HepG2 (cell line): ENCODE measurements around the gene BCL2L13. TPM values are rescaled to one million over a fixed set of nuclear protein-coding genes. Genes with fewer than 3 reads are reported as not detected.
A peak's percentile ranks its signal among the peaks of the same experiment; 100 is the strongest.

Source experiments
- CREB1 ChIP-seq, 2 experiments: fragments of 450-650 bp in 1 of 2; IDR thresholded peaks; 2 replicates each; pipeline ENCODE4 v1.6.1; 2016 to 2017; ENCODE audit warnings: control low read depth in 1 of 2, mild to moderate bottlenecking in 1 of 2, missing compliant biosample characterization in 1 of 2, missing genetic modification characterization in 1 of 2
- FOXK2 ChIP-seq: fragments of 450-650 bp; IDR thresholded peaks from 2 replicates; pipeline ENCODE4 v1.6.1; 2016
- FOXM1 ChIP-seq: sonication (generic); formaldehyde crosslinking; IDR thresholded peaks from 2 replicates; pipeline ENCODE4 v1.5.0; 2020; ENCODE audit warnings: missing genetic modification reagents
- HNF4G ChIP-seq, 2 experiments: sonication (generic) in 1 of 2; formaldehyde crosslinking in 1 of 2; IDR thresholded peaks; 2 replicates each; pipeline versions ENCODE4 v1.4.0 to v1.6.1; 2011 to 2020; ENCODE audit warnings: borderline replicate concordance in 2 of 2, low read depth in 2 of 2, mild to moderate bottlenecking in 2 of 2, low read length in 1 of 2, missing genetic modification reagents in 1 of 2, moderate library complexity in 1 of 2
- KAT2B ChIP-seq: fragments of 150-350 bp; IDR thresholded peaks from 2 replicates; pipeline ENCODE4 v1.6.1; 2014; ENCODE audit warnings: low read depth, low read length, borderline replicate concordance
- LCORL ChIP-seq, 2 experiments: fragments of 450-650 bp in 1 of 2; sonication (generic) in 1 of 2; formaldehyde crosslinking in 1 of 2; IDR thresholded peaks; 2 replicates each; pipeline versions ENCODE4 v1.5.0 to v1.6.1; 2017 to 2020; ENCODE audit warnings: antibody characterized with exemption in 1 of 2, missing genetic modification reagents in 1 of 2
- MEF2D ChIP-seq: sonication (generic); formaldehyde crosslinking; IDR thresholded peaks from 2 replicates; pipeline ENCODE4 v1.5.1; 2020; ENCODE audit warnings: mild to moderate bottlenecking, missing genetic modification reagents
- NCOA1 ChIP-seq: sonication (generic); formaldehyde crosslinking; IDR thresholded peaks from 2 replicates; pipeline ENCODE4 v1.9.0; 2021; ENCODE audit warnings: missing genetic modification reagents
- NFE2L2 ChIP-seq: fragments of 150-350 bp; IDR thresholded peaks from 2 replicates; pipeline ENCODE4 v1.6.1; 2014; ENCODE audit warnings: low read length
- RBFOX2 ChIP-seq: fragments of 200-400 bp; formaldehyde crosslinking; IDR thresholded peaks from 2 replicates; pipeline ENCODE4 v1.6.1; 2017; ENCODE audit warnings: low read depth, mild to moderate bottlenecking, low read length
- RXRB ChIP-seq: IDR thresholded peaks from 2 replicates; pipeline ENCODE4 v1.6.1; 2016; ENCODE audit warnings: borderline replicate concordance, missing genetic modification reagents, missing compliant biosample characterization
- SIN3A ChIP-seq: IDR thresholded peaks from 2 replicates; pipeline ENCODE4 v1.6.1; 2011; ENCODE audit warnings: low read depth, mild to moderate bottlenecking, control low read depth, low read length, borderline replicate concordance
- SSRP1 ChIP-seq: IDR thresholded peaks from 2 replicates; pipeline ENCODE4 v1.6.1; 2016; ENCODE audit warnings: control low read depth
- TFE3 ChIP-seq: IDR thresholded peaks from 2 replicates; pipeline ENCODE4 v1.6.1; 2016
- TRAFD1 ChIP-seq: sonication (generic); formaldehyde crosslinking; IDR thresholded peaks from 2 replicates; pipeline ENCODE4 v1.5.1; 2020; ENCODE audit warnings: missing genetic modification reagents, mild to moderate bottlenecking, borderline replicate concordance
- ZBTB20 ChIP-seq: sonication (generic); formaldehyde crosslinking; IDR thresholded peaks from 2 replicates; pipeline ENCODE4 v1.8.1; 2023; ENCODE audit warnings: missing genetic modification reagents, low read depth, mild to moderate bottlenecking, borderline replicate concordance
- ZBTB49 ChIP-seq: sonication (generic); formaldehyde crosslinking; IDR thresholded peaks from 2 replicates; pipeline ENCODE4 v1.4.0; 2020; ENCODE audit warnings: missing genetic modification reagents, borderline replicate concordance
- ZFY ChIP-seq: sonication (generic); formaldehyde crosslinking; IDR thresholded peaks from 2 replicates; pipeline ENCODE4 v1.4.0; 2020; ENCODE audit warnings: missing genetic modification reagents
- ZNF350 ChIP-seq: sonication (generic); formaldehyde crosslinking; IDR thresholded peaks from 2 replicates; pipeline ENCODE4 v1.4.0; 2020; ENCODE audit warnings: mild to moderate bottlenecking, low read depth, missing genetic modification reagents, borderline replicate concordance
- ZNF354B ChIP-seq: sonication (generic); formaldehyde crosslinking; IDR thresholded peaks from 2 replicates; pipeline ENCODE4 v1.8.0; 2022; ENCODE audit warnings: mild to moderate bottlenecking, missing genetic modification reagents
- ZNF879 ChIP-seq: sonication (generic); formaldehyde crosslinking; IDR thresholded peaks from 2 replicates; pipeline ENCODE4 v1.8.1; 2023; ENCODE audit warnings: missing genetic modification reagents
- ZSCAN22 ChIP-seq: sonication (generic); formaldehyde crosslinking; IDR thresholded peaks from 2 replicates; pipeline ENCODE4 v1.4.0; 2020; ENCODE audit warnings: mild to moderate bottlenecking, missing genetic modification reagents
- ZSCAN30 ChIP-seq: sonication (generic); formaldehyde crosslinking; IDR thresholded peaks from 2 replicates; pipeline ENCODE4 v1.5.0; 2020; ENCODE audit warnings: mild to moderate bottlenecking, missing genetic modification reagents
- ZSCAN31 ChIP-seq: sonication (generic); formaldehyde crosslinking; IDR thresholded peaks from 2 replicates; pipeline ENCODE4 v1.5.0; 2020; ENCODE audit warnings: low read depth, mild to moderate bottlenecking, missing genetic modification reagents
- polyA plus RNA-seq, 8 experiments: library from polyadenylated mRNA; depleted of rRNA in 3 of 8; stranded (reverse) in 7 of 8; unstranded in 1 of 8; fragments of >200 nt; fragmentation: Illumina TruSeq in 4 of 8; extraction: Trizol in 4 of 8; gene quantifications; 2 replicates each; pipeline versions ENCODE4 v1.2.1 to v1.2.3, GENCODE V29; 2011 to 2016; ENCODE audit warnings: low read depth in 4 of 8, missing spikeins in 1 of 8, mixed read lengths in 1 of 8; ENCODE audit not compliant: insufficient read depth in 1 of 8
- total RNA-seq, 5 experiments: library from RNA; depleted of rRNA; stranded (reverse); fragments of >200 nt; fragmentation: Illumina TruSeq; extraction: Trizol; gene quantifications; 2 replicates each; pipeline ENCODE4 v1.2.3, GENCODE V29; 2016; ENCODE audit warnings: low read depth in 1 of 5

Gene BCL2L13
- total and polyA plus RNA-seq, 2 of the 13 experiments (the other 11 are each of a cell fraction or from before 2014, with no cell fraction given): 13.5 to 14.6 TPM

GRCh38 chr22:17638432-17639246, at the start of gene BCL2L13 (continued):
- TF ChIP-seq ZSCAN31 (CRISPR knock-in tag): no peak; the same call in 1 of the 2 replicates
- TF ChIP-seq ZNF879 (CRISPR knock-in tag): no peak
- no peak for TF ChIP-seq ZNF354B (CRISPR knock-in tag)
- TF ChIP-seq TRAFD1 (CRISPR knock-in tag): no peak; the same call in 1 of the 2 replicates
- TF ChIP-seq ZFY (CRISPR knock-in tag): peak; percentile 77
- TF ChIP-seq CREB1 (IDR thresholded peaks at IDR 0.05): peak; percentile 89
- peak; percentile 94 for TF ChIP-seq CREB1 (CRISPR knock-in tag; IDR thresholded peaks at IDR 0.05)
- TF ChIP-seq HNF4G (IDR thresholded peaks at IDR 0.05; ENCODE audit: borderline replicate concordance, low read depth, low read length): no peak
- 0 out of 2 replicates have a peak, but pooled peaks have one; percentile 36 for TF ChIP-seq HNF4G (CRISPR knock-in tag; IDR thresholded peaks at IDR 0.05; ENCODE audit: borderline replicate concordance, low read depth)
- no peak for TF ChIP-seq FOXM1 (CRISPR knock-in tag)
- TF ChIP-seq KAT2B: no peak
- no peak for TF ChIP-seq NFE2L2
- peak; percentile 74; the same call in 1 of the 2 replicates for TF ChIP-seq ZBTB49
- no peak for TF ChIP-seq ZSCAN22 (CRISPR knock-in tag)
- TF ChIP-seq RBFOX2: peak; percentile 96
- no peak for TF ChIP-seq LCORL (IDR thresholded peaks at IDR 0.05)
- TF ChIP-seq LCORL (CRISPR knock-in tag; IDR thresholded peaks at IDR 0.05): no peak; the same call in 1 of the 2 replicates
- no peak for TF ChIP-seq FOXK2
- no peak for TF ChIP-seq TFE3 (CRISPR knock-in tag)
- no peak for TF ChIP-seq ZBTB20
- no peak for TF ChIP-seq NCOA1 (CRISPR knock-in tag)
- no peak for TF ChIP-seq SIN3A
- TF ChIP-seq MEF2D (CRISPR knock-in tag): peak; percentile 78
- no peak for TF ChIP-seq SSRP1 (CRISPR knock-in tag)
- TF ChIP-seq RXRB (CRISPR knock-in tag): peak; percentile 59; the same call in 1 of the 2 replicates
- peak; percentile 22; the same call in 1 of the 2 replicates for TF ChIP-seq ZSCAN30 (CRISPR knock-in tag)
- TF ChIP-seq ZNF350 (CRISPR knock-in tag): peak; percentile 91
